MCF 10A (cell line): ENCODE data around the gene SYT2. TPM values are rescaled to one million over a fixed set of nuclear protein-coding genes. Genes with fewer than 3 reads are reported as not detected.
"Not testable (repeated sequence)": the region's sequence is repeated elsewhere in the genome, so short reads cannot be mapped to it uniquely, and the experiment has no call there.

ENCODE experiments used
- BruUV-seq: library from RNA; stranded (reverse); fragments of 400-500 nt; replicated peaks from 2 replicates; lab custom pipeline; 2021; lab: Mats Ljungman, UMichigan
- CTCF ChIA-PET: fragments of 300-600 bp; sonication (Branson Sonifier 250); formaldehyde crosslinking; extraction: SDS; loops from one replicate; lab custom pipeline; 2021; ENCODE audit warnings: antibody characterized with exemption, inconsistent platforms; lab: Yijun Ruan, JAX
- POLR2A ChIA-PET: fragments of 300-600, 350-650 bp; sonication (Branson Sonifier 250); formaldehyde crosslinking; extraction: SDS; loops from one replicate; lab custom pipeline; 2020; ENCODE audit warnings: antibody characterized with exemption, inconsistent platforms; lab: Yijun Ruan, JAX
- DNase-seq: peaks from one replicate; pipeline ENCODE4 v3.0.0-alpha.2; 2018; ENCODE audit not compliant: unreplicated experiment
- H3K27ac Mint-ChIP-seq: one replicate; pipeline ENCODE4 v1.8.0; 2022; ENCODE audit warnings: mild to moderate bottlenecking, low read depth, mixed read lengths; ENCODE audit not compliant: unreplicated experiment
- H3K27me3 Mint-ChIP-seq: one replicate; pipeline ENCODE4 v1.8.0; 2022; ENCODE audit warnings: mixed read lengths; ENCODE audit not compliant: insufficient read depth, unreplicated experiment
- H3K36me3 Mint-ChIP-seq: one replicate; pipeline ENCODE4 v1.8.0; 2022; ENCODE audit warnings: mild to moderate bottlenecking, moderate library complexity, mixed read lengths; ENCODE audit not compliant: insufficient read depth, unreplicated experiment
- H3K4me1 Mint-ChIP-seq: one replicate; pipeline ENCODE4 v1.8.0; 2022; ENCODE audit warnings: mixed read lengths; ENCODE audit not compliant: insufficient read depth, unreplicated experiment
- H3K4me3 Mint-ChIP-seq: one replicate; pipeline ENCODE4 v1.8.0; 2022; ENCODE audit warnings: mild to moderate bottlenecking, moderate library complexity, mixed read lengths; ENCODE audit not compliant: unreplicated experiment
- H3K9me3 Mint-ChIP-seq: one replicate; pipeline ENCODE4 v1.8.0; 2022; ENCODE audit warnings: mixed read lengths; ENCODE audit not compliant: unreplicated experiment
- CTCF ChIP-seq: fragments of 200-600 bp; IDR thresholded peaks from one replicate; pipeline ENCODE4 v1.8.0; 2022; ENCODE audit warnings: antibody characterized with exemption, mild to moderate bottlenecking; ENCODE audit not compliant: unreplicated experiment
- intact Hi-C: fragments of 100-400 bp; cut with micrococcal nuclease; formaldehyde crosslinking; loops from 2 replicates; pipeline ENCODE4 v1.14.1; 2022
- total RNA-seq: library from RNA; stranded (reverse); gene quantifications from 2 replicates; pipeline ENCODE4 v1.2.3, GENCODE V29; 2022

Gene SYT2
- total RNA-seq, 1 experiment from 2014 or later: not detected

DNA sequence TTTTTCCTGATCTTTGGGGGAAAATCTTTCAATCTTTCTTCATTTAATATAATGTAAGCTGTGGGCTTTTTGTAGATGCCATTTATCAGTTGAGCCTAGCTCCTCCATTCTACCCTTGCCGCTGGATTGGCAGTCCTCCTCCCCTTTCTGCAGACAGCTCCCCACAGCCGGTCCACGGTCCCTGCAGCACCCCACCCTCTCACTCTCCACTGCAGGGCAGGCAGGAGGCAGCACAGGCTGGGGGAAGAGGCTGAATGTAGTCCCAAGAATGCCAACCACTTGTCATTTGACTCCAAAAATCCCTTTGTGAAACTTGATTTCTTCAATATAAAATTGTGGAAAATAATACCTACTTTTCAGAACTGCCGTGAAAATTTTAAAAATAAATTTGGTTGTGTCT is 96.7 kb downstream of the SYT2 start:
- CTCF ChIA-PET: interaction anchor here (0.6 to 2.5 kb wide), 8 partner anchors 12 to 341 kb away, joined by 3 to 14 read pairs (median 4); no protein-coding TSS in a partner anchor

DNA sequence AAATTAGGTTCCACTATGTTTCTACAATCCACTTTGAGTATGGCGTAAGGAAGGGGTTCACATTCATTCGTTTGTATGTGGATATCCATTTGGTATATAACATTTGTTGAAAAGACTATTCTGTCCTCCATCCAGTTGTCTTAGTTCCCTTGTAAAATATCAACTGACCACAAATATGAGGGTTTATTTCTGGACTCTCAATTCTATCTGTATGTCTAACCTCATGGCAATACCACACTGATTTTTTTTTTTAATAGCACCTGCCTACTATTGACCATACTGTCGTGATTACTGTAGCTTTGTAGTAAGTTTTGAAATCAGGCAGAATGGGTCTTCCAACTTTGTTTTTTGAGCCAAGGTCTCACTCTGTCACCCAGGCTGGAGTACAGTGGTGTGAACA is 98.2 kb downstream of the SYT2 start:
- H3K36me3 Mint-ChIP-seq, DNase-seq, H3K27me3 Mint-ChIP-seq, POLR2A ChIA-PET, BruUV-seq, H3K4me3 Mint-ChIP-seq, intact Hi-C loops, H3K9me3 Mint-ChIP-seq, H3K27ac Mint-ChIP-seq: not testable (repeated sequence)
- CTCF ChIA-PET: interaction anchor here (0.6 to 1.8 kb wide), 2 partner anchors 11 to 110 kb away, joined by 3 to 14 read pairs; no protein-coding TSS in a partner anchor
- peaks cover 22% of the 10 kb centered on the region for H3K4me1 Mint-ChIP-seq

More for the DNA sequence above, 96.7 kb downstream of the SYT2 start:
- peaks cover 27% of the 10 kb centered on the region for H3K4me1 Mint-ChIP-seq
- H3K9me3 Mint-ChIP-seq: no peaks in the 10 kb centered on the region
- no peak overlapping the region for H3K27ac Mint-ChIP-seq
- no peak for DNase-seq
- no peak for TF ChIP-seq CTCF
- BruUV-seq: no TSS peak
- H3K27me3 Mint-ChIP-seq: no peaks in the 10 kb centered on the region
- no peaks in the 10 kb centered on the region for H3K36me3 Mint-ChIP-seq
- intact Hi-C loops: no loop called here
- POLR2A ChIA-PET: interaction anchor here (1.1 kb wide), 1 partner anchor 41 kb away, joined by 4 read pairs; no protein-coding TSS in a partner anchor
- H3K4me3 Mint-ChIP-seq: no peak overlapping the region

GRCh38 chr1:202605515-202605914 is 104.7 kb downstream of the SYT2 start:
- ChIA-PET CTCF (interaction anchor here (0.7 to 2.1 kb wide), 6 partner anchors 31 to 1556 kb away, joined by 3 to 5 read pairs (median 4); no protein-coding TSS in a partner anchor), POLR2A (interaction anchor here (1.3 kb wide), 1 partner anchor 9 kb away, joined by 6 read pairs; no protein-coding TSS in a partner anchor)
- intact Hi-C loops: no loop called here
- no peak overlapping the region for H3K4me3 Mint-ChIP-seq
- no peaks in the 10 kb centered on the region for H3K9me3 Mint-ChIP-seq
- no peaks in the 10 kb centered on the region for H3K27me3 Mint-ChIP-seq
- H3K4me1 Mint-ChIP-seq: no peaks in the 10 kb centered on the region
- no TSS peak for BruUV-seq
- H3K27ac Mint-ChIP-seq: no peak overlapping the region
- no peak for TF ChIP-seq CTCF
- no peaks in the 10 kb centered on the region for H3K36me3 Mint-ChIP-seq
- DNase-seq: no peak

DNA sequence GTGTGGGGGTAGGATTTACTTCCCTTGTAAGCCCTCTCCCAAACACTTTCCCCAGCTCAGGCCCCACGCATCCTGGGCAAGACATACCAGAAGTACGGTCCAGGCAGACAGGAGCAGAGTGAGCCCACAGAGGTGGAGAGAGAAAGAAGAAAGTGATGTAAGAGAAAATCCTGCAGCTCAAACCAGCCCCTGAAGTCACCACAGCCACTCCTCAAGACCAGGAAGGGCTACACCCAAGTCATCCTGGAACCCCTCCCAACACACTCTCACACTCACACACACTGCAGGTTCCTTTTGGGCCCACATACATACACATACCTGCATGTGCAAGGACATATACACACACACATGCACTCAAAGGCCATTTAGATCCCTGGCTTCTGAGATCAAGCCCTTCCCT is 106.8 kb downstream of the SYT2 start:
- ChIA-PET POLR2A (interaction anchor here (0.7 kb wide), 1 partner anchor 15 kb away, joined by 3 read pairs; no protein-coding TSS in a partner anchor), CTCF (interaction anchor here (0.7 to 6.6 kb wide), 5 partner anchors 26 to 139 kb away, joined by 3 to 116 read pairs (median 3); no protein-coding TSS in a partner anchor)
- no TSS peak for BruUV-seq
- no peaks in the 10 kb centered on the region for H3K27me3 Mint-ChIP-seq
- H3K4me3 Mint-ChIP-seq: no peak overlapping the region
- H3K9me3 Mint-ChIP-seq: no peaks in the 10 kb centered on the region
- TF ChIP-seq CTCF: no peak
- no peaks in the 10 kb centered on the region for H3K4me1 Mint-ChIP-seq
- intact Hi-C loops: loop anchor here (2.0 kb wide), 1 partner anchor 109 kb away; no protein-coding TSS in a partner anchor
- DNase-seq: no peak
- no peaks in the 10 kb centered on the region for H3K36me3 Mint-ChIP-seq
- H3K27ac Mint-ChIP-seq: no peak overlapping the region
